Hepatocyte (in vitro differentiated cells): Measurements from ENCODE around the gene EEF1A2. TPM values are rescaled to one million over a fixed set of nuclear protein-coding genes. Genes with fewer than 3 reads are reported as not detected.

Source experiments
- DNase-seq: peaks from one replicate; pipeline ENCODE4 v3.0.0-alpha.2; 2016; ENCODE audit warnings: low spot score
- H2AFZ ChIP-seq: fragments of 200-600 bp; sonication (generic); 2 replicates; pipeline ENCODE4 v1.6.0; 2016; ENCODE audit warnings: antibody characterized with exemption, mild to moderate bottlenecking
- H3K27ac ChIP-seq: fragments of 200-600 bp; sonication (generic); 2 replicates; pipeline ENCODE4 v1.5.1; 2016; ENCODE audit warnings: mild to moderate bottlenecking
- H3K27me3 ChIP-seq: fragments of 200-600 bp; sonication (generic); 2 replicates; pipeline ENCODE4 v1.6.1; 2016
- H3K36me3 ChIP-seq: fragments of 200-600 bp; sonication (generic); replicated peaks from 2 replicates; pipeline ENCODE4 v1.5.1; 2016; ENCODE audit warnings: low read depth; ENCODE audit not compliant: insufficient read depth
- H3K4me1 ChIP-seq: fragments of 200-600 bp; sonication (generic); 2 replicates; pipeline ENCODE4 v1.5.1; 2016; ENCODE audit warnings: mild to moderate bottlenecking, moderate library complexity; ENCODE audit not compliant: insufficient read depth
- H3K4me2 ChIP-seq: fragments of 200-600 bp; sonication (generic); 2 replicates; pipeline ENCODE4 v1.6.0; 2016
- H3K4me3 ChIP-seq: fragments of 200-600 bp; sonication (generic); 2 replicates; pipeline ENCODE4 v1.5.1; 2016; ENCODE audit warnings: mild to moderate bottlenecking
- H3K79me2 ChIP-seq: fragments of 200-600 bp; sonication (generic); 2 replicates; pipeline ENCODE4 v1.6.0; 2017; ENCODE audit warnings: mild to moderate bottlenecking
- H3K9me2 ChIP-seq: fragments of 200-600 bp; sonication (generic); replicated peaks from 2 replicates; pipeline ENCODE4 v1.6.0; 2017; ENCODE audit warnings: mild to moderate bottlenecking; ENCODE audit not compliant: insufficient read depth
- H3K9me3 ChIP-seq: fragments of 200-600 bp; sonication (generic); 2 replicates; pipeline ENCODE4 v1.5.1; 2016; ENCODE audit warnings: low read depth, mild to moderate bottlenecking
- H4K20me1 ChIP-seq: fragments of 200-600 bp; sonication (generic); 2 replicates; pipeline ENCODE4 v1.6.0; 2016; ENCODE audit warnings: mild to moderate bottlenecking; ENCODE audit not compliant: insufficient read depth, poor library complexity, severe bottlenecking
- CTCF ChIP-seq: fragments of 200-600 bp; sonication (generic); IDR thresholded peaks from 2 replicates; pipeline ENCODE4 v1.5.1; 2016; ENCODE audit warnings: antibody characterized with exemption, mild to moderate bottlenecking; ENCODE audit not compliant: poor library complexity
- EZH2 ChIP-seq: fragments of 200-600 bp; sonication (generic); IDR thresholded peaks from 2 replicates; pipeline ENCODE4 v1.6.1; 2016; ENCODE audit warnings: antibody characterized with exemption, mild to moderate bottlenecking, borderline replicate concordance
- EZH2phosphoT487 ChIP-seq: fragments of 200-600 bp; sonication (generic); IDR thresholded peaks from one replicate; pipeline ENCODE4 v1.6.1; 2018; ENCODE audit warnings: antibody characterized with exemption, mild to moderate bottlenecking, low read depth, moderate library complexity; ENCODE audit not compliant: unreplicated experiment, severe bottlenecking
- WGBS: methylation state at CpG from one replicate; pipeline ENCODE4 v1.1.6; 2016; ENCODE audit warnings: low lambda C conversion rate; ENCODE audit errors: missing lambda C conversion rate; 5-methylcytosine and 5-hydroxymethylcytosine counted together
- polyA plus RNA-seq: library from polyadenylated mRNA; unstranded; fragments of >200 nt; fragmentation: Nextera tagmentation; extraction: Ambion mirVana; gene quantifications from 2 replicates; pipeline ENCODE4 v1.2.1, GENCODE V29; 2016
- total RNA-seq: library from RNA; depleted of rRNA; stranded (reverse); fragments of >200 nt; gene quantifications from 2 replicates; pipeline ENCODE4 v1.2.3, GENCODE V29; 2014

EEF1A2 gene
- total and polyA plus RNA-seq, 2 experiments from 2014 or later = 12.0 to 23.5 TPM

- H3K27me3 ChIP-seq = no peaks in the 10 kb centered on the region
- 74% methylated on average over 24 of the region's 31 CpGs for WGBS
- TF ChIP-seq CTCF (no peak), EZH2phosphoT487 (no peak), EZH2 (no peak)
These were observed 52.5 kb downstream of the EEF1A2 start for GRCh38 chr20:63446216-63447024.

GRCh38 chr20:63445075-63445734, 53.7 kb downstream of the EEF1A2 start:
- DNase-seq = no peak
- Histone ChIP-seq H3K9me3 (no peaks in the 10 kb centered on the region), H3K4me3 (no peak overlapping the region), H3K27me3 (no peaks in the 10 kb centered on the region), H3K79me2 (no peaks in the 10 kb centered on the region), H3K36me3 (no peaks in the 10 kb centered on the region), H2AFZ (no peak overlapping the region), H3K9me2 (no peaks in the 10 kb centered on the region), H3K4me1 (no peaks in the 10 kb centered on the region), H4K20me1 (no peaks in the 10 kb centered on the region), H3K4me2 (no peak overlapping the region), H3K27ac (no peak overlapping the region)
- TF ChIP-seq CTCF = no peak
- no peak for TF ChIP-seq EZH2phosphoT487
- no peak for TF ChIP-seq EZH2
- 85% methylated on average over 15 of the region's 15 CpGs for WGBS

More at GRCh38 chr20:63446216-63447024, 52.5 kb downstream of the EEF1A2 start:
- H3K9me3 ChIP-seq = no peaks in the 10 kb centered on the region
- DNase-seq = peak; percentile 30
- H3K4me3 ChIP-seq = no peak overlapping the region
- H3K9me2 ChIP-seq = no peaks in the 10 kb centered on the region
- H3K36me3 ChIP-seq = no peaks in the 10 kb centered on the region
- no peak overlapping the region for H3K4me2 ChIP-seq
- H4K20me1 ChIP-seq = no peaks in the 10 kb centered on the region
- no peak overlapping the region for H2AFZ ChIP-seq
- no peaks in the 10 kb centered on the region for H3K79me2 ChIP-seq
- no peaks in the 10 kb centered on the region for H3K4me1 ChIP-seq
- no peak overlapping the region for H3K27ac ChIP-seq

GRCh38 chr20:63444548-63444947, 54.3 kb downstream of the EEF1A2 start:
- TF ChIP-seq CTCF (no peak), EZH2 (no peak), EZH2phosphoT487 (no peak)
- no peaks in the 10 kb centered on the region for H3K27me3 ChIP-seq
- H3K36me3 ChIP-seq = no peaks in the 10 kb centered on the region
- no peaks in the 10 kb centered on the region for H3K4me1 ChIP-seq
- no peak overlapping the region for H3K4me3 ChIP-seq
- DNase-seq = no peak
- H3K4me2 ChIP-seq = no peak overlapping the region
- no peaks in the 10 kb centered on the region for H3K9me3 ChIP-seq
- no peaks in the 10 kb centered on the region for H3K9me2 ChIP-seq
- no peaks in the 10 kb centered on the region for H3K79me2 ChIP-seq
- no peak overlapping the region for H3K27ac ChIP-seq
- no peaks in the 10 kb centered on the region for H4K20me1 ChIP-seq
- 96% methylated on average over 23 of the region's 24 CpGs for WGBS
- H2AFZ ChIP-seq = no peak overlapping the region
